ENCODE results near the gene P2RX5.
"Not testable (repeated sequence)": the region's sequence is repeated elsewhere in the genome, so short reads cannot be mapped to it uniquely, and the experiment has no call there.

Gene P2RX5

DNA sequence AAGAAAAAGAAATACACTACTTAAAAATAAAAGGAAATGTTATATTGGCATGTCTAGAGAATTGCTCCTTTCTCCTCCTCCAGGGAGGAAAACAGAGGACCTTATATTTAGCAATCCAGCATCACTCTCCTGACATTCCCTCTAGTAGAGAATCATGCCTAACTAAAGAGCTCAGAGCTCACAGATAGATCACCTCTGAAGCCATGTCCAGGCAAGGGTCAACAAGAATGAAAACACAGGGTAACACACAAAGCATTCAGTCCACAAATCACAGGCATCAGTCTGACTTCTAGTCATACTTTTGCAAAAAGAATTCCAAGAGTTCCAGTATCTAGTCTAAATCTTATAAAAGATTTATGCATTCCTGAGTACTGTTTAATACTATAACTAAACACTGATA, 23.3 kb upstream of the P2RX5 start:
- no peaks in the 10 kb centered on the region for H3K27me3 ChIP-seq (replicated peaks; ENCODE audit: control insufficient read depth, insufficient read depth, low read length)
- H3K36me3 ChIP-seq (ENCODE audit: control insufficient read depth, insufficient read depth, low read length) = peaks cover 9% of the 10 kb centered on the region
- no peak for TF ChIP-seq CTCF (IDR thresholded peaks at IDR 0.05; ENCODE audit: insufficient read depth, low read length, poor library complexity, severe bottlenecking)
- no peak overlapping the region for H3K4me3 ChIP-seq (replicated peaks; ENCODE audit: low read depth, low read length)
- no peak for DNase-seq (ENCODE audit: extremely low read depth, insufficient read length)

DNA sequence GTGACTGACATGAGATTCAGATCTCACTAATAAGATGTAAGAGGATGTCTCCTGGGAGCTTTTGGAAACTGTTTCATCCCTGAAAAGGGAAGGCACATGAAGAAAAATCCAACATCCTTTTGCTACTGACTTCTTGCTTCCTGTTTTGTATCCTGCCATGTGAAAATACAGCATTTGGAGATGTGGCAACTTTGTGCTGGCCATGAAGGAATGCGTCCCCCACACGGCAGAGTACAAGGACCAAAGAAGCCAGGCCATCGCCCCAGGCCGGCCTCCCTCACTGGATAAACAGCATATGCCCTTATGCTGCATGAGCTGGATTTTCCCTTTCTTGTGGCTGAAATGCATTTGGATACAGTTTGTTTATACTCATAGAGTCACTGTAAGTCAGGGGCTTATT, 22.2 kb upstream of the P2RX5 start:
- Histone ChIP-seq H3K36me3 (ENCODE audit: control insufficient read depth, insufficient read depth, low read length) (peaks cover 9% of the 10 kb centered on the region), H3K4me3 (replicated peaks; ENCODE audit: low read depth, low read length) (no peak overlapping the region), H3K27me3 (replicated peaks; ENCODE audit: control insufficient read depth, insufficient read depth, low read length) (no peaks in the 10 kb centered on the region)
- no peak for DNase-seq (ENCODE audit: extremely low read depth, insufficient read length)
- no peak for TF ChIP-seq CTCF (IDR thresholded peaks at IDR 0.05; ENCODE audit: insufficient read depth, low read length, poor library complexity, severe bottlenecking)

- no peak overlapping the region for H3K4me3 ChIP-seq (replicated peaks; ENCODE audit: low read depth, low read length)
- no peak for TF ChIP-seq CTCF (IDR thresholded peaks at IDR 0.05; ENCODE audit: insufficient read depth, low read length, poor library complexity, severe bottlenecking)
- H3K36me3 ChIP-seq (ENCODE audit: control insufficient read depth, insufficient read depth, low read length) = peaks cover 9% of the 10 kb centered on the region
- no peaks in the 10 kb centered on the region for H3K27me3 ChIP-seq (replicated peaks; ENCODE audit: control insufficient read depth, insufficient read depth, low read length)
- DNase-seq (ENCODE audit: extremely low read depth, insufficient read length) = no peak
These were observed 19.3 kb upstream of the P2RX5 start for GRCh38 chr17:3715296-3715695.

- Histone ChIP-seq H3K4me3 (replicated peaks; ENCODE audit: low read depth, low read length) (no peak overlapping the region), H3K36me3 (ENCODE audit: control insufficient read depth, insufficient read depth, low read length) (peaks cover 8% of the 10 kb centered on the region), H3K27me3 (replicated peaks; ENCODE audit: control insufficient read depth, insufficient read depth, low read length) (no peaks in the 10 kb centered on the region)
- TF ChIP-seq CTCF (IDR thresholded peaks at IDR 0.05; ENCODE audit: insufficient read depth, low read length, poor library complexity, severe bottlenecking) = no peak
- no peak for DNase-seq (ENCODE audit: extremely low read depth, insufficient read length)
These were observed 17.0 kb upstream of the P2RX5 start for GRCh38 chr17:3712811-3713463.

GRCh38 chr17:3710951-3711383, 15.0 kb upstream of the P2RX5 start:
- Histone ChIP-seq H3K4me3 (replicated peaks; ENCODE audit: low read depth, low read length) (no peak overlapping the region), H3K27me3 (replicated peaks; ENCODE audit: control insufficient read depth, insufficient read depth, low read length) (no peaks in the 10 kb centered on the region), H3K36me3 (ENCODE audit: control insufficient read depth, insufficient read depth, low read length) (peaks cover 5% of the 10 kb centered on the region)
- TF ChIP-seq CTCF (IDR thresholded peaks at IDR 0.05; ENCODE audit: insufficient read depth, low read length, poor library complexity, severe bottlenecking) = no peak
- DNase-seq (ENCODE audit: extremely low read depth, insufficient read length) = peak; percentile 88

GRCh38 chr17:3708366-3708765, 12.4 kb upstream of the P2RX5 start:
- no peak for TF ChIP-seq CTCF (IDR thresholded peaks at IDR 0.05; ENCODE audit: insufficient read depth, low read length, poor library complexity, severe bottlenecking)
- no peaks in the 10 kb centered on the region; the same call in 1 of the 2 replicates for H3K36me3 ChIP-seq (ENCODE audit: control insufficient read depth, insufficient read depth, low read length)
- DNase-seq (ENCODE audit: extremely low read depth, insufficient read length) = no peak
- no peak overlapping the region for H3K4me3 ChIP-seq (replicated peaks; ENCODE audit: low read depth, low read length)
- H3K27me3 ChIP-seq (replicated peaks; ENCODE audit: control insufficient read depth, insufficient read depth, low read length) = no peaks in the 10 kb centered on the region

DNA sequence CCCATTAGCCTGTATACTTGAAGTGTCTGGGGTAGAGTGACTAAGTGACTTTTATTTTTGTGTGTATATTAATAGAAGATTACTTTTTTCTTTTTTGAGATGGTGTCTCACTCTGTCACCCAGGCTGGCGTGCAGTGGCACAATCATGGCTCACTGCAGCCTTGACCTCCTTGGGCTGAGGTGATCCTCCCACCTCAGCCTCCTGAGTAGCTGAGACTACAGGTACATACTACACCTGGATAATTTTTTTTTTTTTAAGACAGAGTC, 9.7 kb upstream of the P2RX5 start:
- H3K27me3 ChIP-seq (replicated peaks; ENCODE audit: control insufficient read depth, insufficient read depth, low read length); H3K4me3 ChIP-seq (replicated peaks; ENCODE audit: low read depth, low read length); H3K36me3 ChIP-seq (ENCODE audit: control insufficient read depth, insufficient read depth, low read length); DNase-seq (ENCODE audit: extremely low read depth, insufficient read length): not testable (repeated sequence)

All from GM06990 (cell line).